Lower leg skin (tissue), 4 donors: ENCODE results near the gene SAXO1. TPM values are rescaled to one million over a fixed set of nuclear protein-coding genes. Genes with fewer than 3 reads are reported as not detected.

ENCODE experiments used
- DNase-seq, 2 donors: peaks; one replicate each; pipeline ENCODE4 v3.0.0-alpha.2; 2019; ENCODE audit warnings: low spot score in 2 of 2
- H3K4me3 ChIP-seq: fragments of 200-600 bp; sonication (generic); 2 replicates; pipeline ENCODE4 v1.5.1; 2017; ENCODE audit warnings: mild to moderate bottlenecking, low read depth; ENCODE audit not compliant: poor library complexity, severe bottlenecking
- CTCF ChIP-seq, 3 donors: fragments of 450-650 bp; IDR thresholded peaks; one replicate each; pipeline ENCODE4 v1.5.1; 2016; ENCODE audit warnings: antibody characterized with exemption in 3 of 3, mild to moderate bottlenecking in 3 of 3, moderate library complexity in 2 of 3
- POLR2A ChIP-seq, 2 donors: fragments of 450-650 bp; IDR thresholded peaks; one replicate each; pipeline ENCODE4 v1.6.1; 2016 to 2017; ENCODE audit warnings: antibody characterized with exemption in 2 of 2, mild to moderate bottlenecking in 1 of 2, moderate library complexity in 1 of 2
- WGBS, 2 donors: methylation state at CpG; one replicate each; pipeline ENCODE4 v1.1.5; 2018; 5-methylcytosine and 5-hydroxymethylcytosine counted together
- intact Hi-C: fragments of 100-400 bp; cut with DNase I; formaldehyde crosslinking; loops from one replicate; pipeline ENCODE4 v1.15.0; 2023; ENCODE audit warnings: low total_unique reads
- total RNA-seq, 4 donors: library from RNA; depleted of rRNA; stranded (reverse); fragments of >200 nt; gene quantifications; one replicate each; pipeline ENCODE4 v1.1.0, GENCODE V29; 2016

The SAXO1 gene, protein sequence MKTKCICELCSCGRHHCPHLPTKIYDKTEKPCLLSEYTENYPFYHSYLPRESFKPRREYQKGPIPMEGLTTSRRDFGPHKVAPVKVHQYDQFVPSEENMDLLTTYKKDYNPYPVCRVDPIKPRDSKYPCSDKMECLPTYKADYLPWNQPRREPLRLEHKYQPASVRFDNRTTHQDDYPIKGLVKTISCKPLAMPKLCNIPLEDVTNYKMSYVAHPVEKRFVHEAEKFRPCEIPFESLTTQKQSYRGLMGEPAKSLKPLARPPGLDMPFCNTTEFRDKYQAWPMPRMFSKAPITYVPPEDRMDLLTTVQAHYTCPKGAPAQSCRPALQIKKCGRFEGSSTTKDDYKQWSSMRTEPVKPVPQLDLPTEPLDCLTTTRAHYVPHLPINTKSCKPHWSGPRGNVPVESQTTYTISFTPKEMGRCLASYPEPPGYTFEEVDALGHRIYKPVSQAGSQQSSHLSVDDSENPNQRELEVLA
- total RNA-seq: 1 to 10 TPM in 1 of 4 donors, under 1 TPM in 2, not detected in 1; 0.30 to 1.1 (median 0.56) TPM

DNA sequence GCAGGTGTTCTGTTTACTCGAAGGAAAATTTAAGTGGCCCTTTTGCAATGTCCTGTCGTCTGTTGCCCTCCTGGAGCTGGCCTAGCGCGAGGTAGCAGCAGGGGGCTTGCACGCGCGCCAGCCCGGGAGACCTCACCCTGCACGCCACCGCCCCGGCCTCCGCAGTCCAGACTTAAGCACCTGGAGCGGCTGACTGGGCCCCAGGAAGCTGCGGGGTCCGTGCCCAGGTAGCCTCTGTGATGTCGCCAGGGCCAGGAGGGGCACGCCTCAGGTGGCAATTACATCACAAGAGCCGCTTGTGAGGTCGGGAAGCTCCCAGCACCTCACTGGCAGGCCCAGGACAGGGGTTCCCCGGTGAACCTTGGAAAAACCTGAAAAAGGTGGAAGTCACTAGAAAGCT is at the start of gene SAXO1:
Gene SAXO1, minus strand, starts transcription at position 195 of the 400 bp plus-strand sequence. CDS start 301 bp downstream, outside the sequence.
- DNase-seq: no peak
- H3K4me3 ChIP-seq: no peak within 1 kb of the TSS
- intact Hi-C loops: no loop called here
- WGBS, 2 donors: 83 to 85% methylated on average over 20 of the region's 20 CpGs
- TF ChIP-seq POLR2A (IDR thresholded peaks at IDR 0.05): no peak
- TF ChIP-seq CTCF (IDR thresholded peaks at IDR 0.05): no peak

DNA sequence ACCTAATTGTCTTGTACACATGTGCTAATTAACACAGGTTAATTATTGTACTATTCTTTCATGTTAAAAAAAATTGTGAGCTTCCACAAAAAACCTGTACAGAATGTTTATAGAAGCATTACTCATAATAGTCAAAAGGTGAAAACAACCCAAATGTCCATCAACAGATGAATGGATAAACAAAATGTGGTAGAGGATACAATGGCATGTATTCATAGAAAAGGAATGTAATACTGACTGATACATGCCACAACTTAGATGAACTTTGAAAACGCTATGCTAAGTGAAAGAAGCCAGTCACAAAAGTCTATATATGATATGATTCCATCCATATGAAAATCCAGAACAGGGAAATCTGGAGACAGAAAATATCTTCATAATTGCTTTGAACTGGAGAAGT is 41.8 kb upstream of the SAXO1 start:
- 62 to 70% methylated on average over 1 of the region's 1 CpG for WGBS, 2 donors
- TF ChIP-seq POLR2A (IDR thresholded peaks at IDR 0.05) (no peak), CTCF (IDR thresholded peaks at IDR 0.05) (no peak)
- intact Hi-C loops: no loop called here
- H3K4me3 ChIP-seq: no peak overlapping the region
- no peak for DNase-seq

- TF ChIP-seq CTCF (IDR thresholded peaks at IDR 0.05): no peak
- no peak for TF ChIP-seq POLR2A (IDR thresholded peaks at IDR 0.05)
Measured at GRCh38 chr9:19074229-19074628, 41.2 kb upstream of the SAXO1 start.

DNA sequence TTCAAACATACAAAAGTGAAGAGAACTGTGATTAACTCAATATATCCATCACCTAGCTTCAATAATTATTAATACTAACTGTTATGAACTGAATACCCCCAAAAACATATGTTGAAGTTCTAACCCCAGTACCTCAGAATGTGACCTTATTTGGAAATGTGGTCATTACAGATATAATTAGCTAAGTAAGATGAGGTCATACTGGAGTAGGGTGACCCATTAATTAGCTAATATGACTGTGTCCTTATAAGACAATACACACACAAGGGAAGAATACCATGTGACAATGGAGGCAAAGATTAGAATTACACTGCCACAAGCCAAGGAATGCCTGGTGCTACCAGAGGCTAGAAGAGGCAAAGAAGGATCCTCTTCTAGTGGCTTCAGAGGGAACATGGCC is 24.0 kb upstream of the SAXO1 start:
- H3K4me3 ChIP-seq: no peak overlapping the region
- intact Hi-C loops: no loop called here
- DNase-seq: no peak
- TF ChIP-seq POLR2A (IDR thresholded peaks at IDR 0.05): no peak
- TF ChIP-seq CTCF (IDR thresholded peaks at IDR 0.05): no peak

More at GRCh38 chr9:19074229-19074628, 41.2 kb upstream of the SAXO1 start:
- intact Hi-C loops: no loop called here
- 98 to 100% methylated on average over 2 of the region's 2 CpGs for WGBS, 2 donors
- DNase-seq: no peak
- H3K4me3 ChIP-seq: no peak overlapping the region

GRCh38 chr9:19050637-19051591 is 17.9 kb upstream of the SAXO1 start:
- DNase-seq: no peak
- H3K4me3 ChIP-seq: peak overlapping the region; percentile 70
- intact Hi-C loops: no loop called here
- TF ChIP-seq POLR2A (IDR thresholded peaks at IDR 0.05) (no peak), CTCF (IDR thresholded peaks at IDR 0.05) (no peak)
- WGBS, 2 donors: 54 to 55% methylated on average over 12 of the region's 12 CpGs
